Stimulated activated CD4-positive, alpha-beta T cell treated with anti-CD3 and anti-CD28 coated beads, Interleukin-2, amount 100 ng/mL, for 24 hours (primary cell): ENCODE results near the gene TNRC6C.

ENCODE experiments used
- DNase-seq, 2 donors: peaks; one replicate each; pipeline ENCODE4 v3.0.0-alpha.2; 2020

The TNRC6C gene

DNA sequence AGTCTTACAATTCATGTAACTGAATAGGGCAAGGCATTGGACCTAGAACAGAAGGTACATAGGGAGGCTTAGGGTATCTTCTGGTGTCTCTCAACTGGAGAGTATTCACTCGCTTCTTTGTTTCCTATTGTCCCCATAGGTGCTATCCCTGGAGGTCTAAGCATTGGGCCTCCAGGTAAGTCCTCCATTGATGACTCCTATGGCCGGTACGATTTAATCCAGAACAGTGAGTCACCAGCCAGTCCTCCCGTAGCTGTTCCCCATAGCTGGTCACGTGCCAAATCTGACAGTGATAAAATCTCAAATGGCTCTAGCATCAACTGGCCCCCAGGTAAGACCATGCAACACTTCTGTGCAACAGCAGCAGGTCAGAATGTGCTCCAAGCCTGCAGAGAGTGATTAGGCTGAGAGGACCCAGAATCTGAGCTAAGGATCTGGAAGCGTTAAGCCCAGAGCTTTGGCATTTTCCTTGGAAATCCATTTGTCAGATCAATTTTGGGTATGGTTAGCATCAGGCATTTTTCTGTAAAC lies 134.4 kb downstream of the TNRC6C start:
- DNase-seq: no peak

DNA sequence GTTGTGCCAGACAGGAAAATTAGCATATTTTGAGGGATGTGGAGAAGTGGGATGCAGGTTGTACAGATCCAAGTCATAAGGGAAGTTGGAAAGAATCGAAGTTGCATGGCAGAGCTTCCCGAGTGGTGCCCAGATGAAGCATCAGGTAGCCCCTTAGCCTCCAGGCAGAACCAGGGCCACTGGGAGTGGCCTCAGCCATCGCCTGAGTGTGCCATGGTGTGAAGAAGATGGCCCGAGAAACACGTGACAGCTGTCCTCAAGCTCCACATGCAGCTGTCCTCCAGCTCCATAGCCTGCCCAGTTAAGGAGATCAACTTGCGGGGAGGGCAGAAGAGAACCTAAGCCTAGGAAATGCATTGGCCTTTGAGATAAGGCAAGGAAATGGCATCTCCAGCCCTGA lies 136.5 kb downstream of the TNRC6C start:
- no peak for DNase-seq

DNA sequence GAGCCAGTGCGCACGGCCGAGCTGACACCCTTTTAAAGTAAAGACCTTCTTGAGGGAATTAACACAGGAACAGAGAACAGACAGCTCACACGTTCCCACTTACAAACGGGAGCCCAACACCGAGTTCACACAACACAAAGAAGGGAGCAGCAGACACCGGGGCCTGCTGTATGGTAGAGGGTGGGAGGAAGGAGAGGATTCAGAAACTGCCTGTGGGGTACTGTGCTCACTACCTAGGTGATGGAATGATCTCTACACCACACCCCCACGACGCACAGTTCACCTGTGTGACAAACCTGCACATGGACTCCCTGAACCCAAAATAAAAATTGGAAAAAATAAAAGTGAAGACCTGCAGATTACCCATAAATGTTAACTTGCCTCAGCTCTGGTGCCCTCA lies 137.6 kb downstream of the TNRC6C start:
- no peak for DNase-seq

DNA sequence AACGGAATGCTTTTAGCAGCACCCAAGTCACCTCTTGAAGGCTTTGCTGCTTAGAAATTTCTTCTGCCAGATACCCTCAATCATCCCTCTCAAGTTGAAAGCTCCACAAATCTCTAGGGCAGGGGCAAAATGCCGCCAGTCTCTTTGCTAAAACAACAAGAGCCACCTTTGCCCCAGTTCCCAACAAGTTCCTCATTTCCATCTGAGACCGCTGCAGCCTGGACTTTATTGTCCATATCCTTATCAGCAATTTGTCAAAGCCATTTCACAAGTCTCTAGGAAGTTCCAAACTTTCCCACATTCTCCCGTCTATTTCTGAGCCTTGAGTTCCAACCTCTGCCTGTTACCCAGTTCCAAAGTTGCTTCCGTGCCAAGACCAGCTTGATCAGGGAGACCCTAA lies 142.6 kb downstream of the TNRC6C start:
- DNase-seq: no peak

DNA sequence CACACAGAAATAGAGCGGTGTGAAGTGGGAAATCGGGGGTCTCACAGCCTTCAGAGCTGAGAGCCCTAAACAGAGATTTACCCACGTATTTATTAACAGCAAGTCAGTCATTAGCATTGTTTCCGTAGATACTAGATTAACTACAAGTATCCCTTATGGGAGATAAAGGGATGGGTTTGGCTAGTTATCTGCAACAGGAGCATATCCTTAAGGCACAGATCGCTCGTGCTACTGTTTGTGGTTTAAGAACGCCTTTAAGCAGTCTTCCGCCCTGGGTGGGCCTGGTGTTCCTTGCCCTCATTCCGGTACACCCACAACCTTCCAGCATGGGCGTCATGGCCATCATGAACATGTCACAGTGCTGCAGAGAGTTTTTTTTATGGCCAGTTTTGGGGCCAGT lies 143.0 kb downstream of the TNRC6C start:
- no peak for DNase-seq

DNA sequence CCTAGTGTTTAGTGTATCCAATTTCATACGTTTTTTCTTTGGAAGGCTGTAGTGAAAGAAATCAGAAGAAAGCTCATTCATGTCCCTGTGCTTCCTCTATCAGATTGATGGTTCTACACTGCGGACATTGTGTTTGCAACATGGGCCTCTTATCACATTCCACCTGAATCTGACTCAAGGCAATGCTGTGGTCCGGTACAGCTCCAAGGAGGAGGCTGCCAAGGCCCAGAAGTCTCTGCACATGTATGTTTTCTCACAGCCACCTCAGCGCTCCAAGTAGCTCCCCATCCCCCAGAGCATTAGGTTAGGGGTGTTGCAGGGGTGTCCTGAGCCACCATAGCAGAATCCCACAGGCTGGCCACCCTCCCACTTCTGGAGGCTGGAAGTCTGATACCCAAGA lies 144.8 kb downstream of the TNRC6C start:
- no peak for DNase-seq

DNA sequence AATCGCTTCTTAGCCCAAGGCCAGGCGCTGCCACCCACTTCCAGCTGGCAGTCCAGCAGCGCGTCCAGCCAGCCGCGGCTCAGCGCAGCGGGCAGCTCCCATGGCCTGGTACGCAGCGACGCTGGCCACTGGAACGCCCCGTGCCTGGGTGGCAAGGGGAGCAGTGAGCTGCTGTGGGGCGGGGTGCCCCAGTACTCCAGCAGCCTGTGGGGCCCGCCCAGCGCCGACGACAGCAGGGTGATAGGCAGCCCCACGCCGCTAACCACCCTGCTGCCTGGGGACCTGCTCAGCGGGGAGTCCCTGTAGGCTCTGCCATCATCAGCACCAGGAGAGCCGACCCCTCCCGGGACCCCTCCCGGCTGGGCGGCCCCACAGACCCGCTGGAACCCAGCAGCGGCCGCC lies 146.0 kb downstream of the TNRC6C start:
- no peak for DNase-seq

DNA sequence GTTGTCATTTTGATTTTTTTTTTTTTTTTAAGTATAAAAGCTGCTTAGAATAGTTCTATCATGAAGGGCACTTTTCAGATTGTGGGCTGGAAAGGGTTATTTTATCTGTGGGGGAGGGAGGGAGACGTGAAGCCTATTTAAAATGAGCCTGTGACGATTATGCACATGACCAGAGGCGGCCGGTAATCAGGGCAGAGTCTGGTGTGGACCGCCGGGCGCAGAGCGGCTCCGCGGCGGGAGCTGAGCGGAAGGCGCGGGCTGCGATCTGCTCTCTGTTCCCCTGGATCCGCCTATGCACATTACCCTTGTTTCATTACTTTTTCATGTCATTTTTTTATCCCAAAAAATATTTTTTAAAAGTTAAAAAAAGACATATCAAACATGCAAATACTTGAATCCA lies 146.6 kb downstream of the TNRC6C start:
- DNase-seq: no peak

DNA sequence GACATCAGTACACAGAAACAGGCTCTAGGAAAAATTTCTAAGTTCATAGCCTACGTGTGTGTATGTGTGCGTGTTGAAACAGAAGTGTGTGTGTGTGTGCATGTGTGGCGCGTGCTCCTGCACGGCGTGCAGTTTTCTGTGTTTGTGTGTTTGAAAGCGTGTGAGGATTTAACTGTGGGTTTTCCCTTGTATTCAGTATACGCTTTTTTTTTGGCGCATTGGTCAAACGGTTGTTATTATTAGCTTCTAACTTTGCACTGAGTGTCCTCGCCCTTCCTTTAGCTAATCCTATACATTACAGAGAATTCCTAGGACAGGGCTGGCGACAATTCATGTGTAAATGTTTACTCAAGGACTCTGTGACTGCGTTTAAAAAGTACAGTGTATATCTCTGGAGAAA lies 147.0 kb downstream of the TNRC6C start:
- no peak for DNase-seq

DNA sequence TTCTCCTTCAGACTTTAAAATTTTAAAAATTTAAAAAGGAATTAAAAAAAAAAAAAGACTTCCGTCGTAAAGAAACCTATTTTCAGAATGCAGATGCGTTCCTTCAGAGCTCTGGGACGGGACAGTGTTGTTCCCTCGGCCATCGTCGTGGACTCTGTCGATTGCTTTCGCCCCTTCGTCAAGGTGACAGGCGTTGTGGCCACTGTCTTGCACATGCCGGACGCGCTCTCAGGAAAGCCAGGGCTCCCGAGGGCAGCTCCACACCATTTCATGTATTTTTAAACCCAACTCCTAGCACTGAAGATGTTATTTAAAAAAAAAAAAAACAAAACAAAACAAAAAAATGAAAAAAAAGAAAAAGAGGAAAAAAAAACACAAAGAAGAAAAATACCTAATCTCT lies 147.7 kb downstream of the TNRC6C start:
- DNase-seq: no peak

DNA sequence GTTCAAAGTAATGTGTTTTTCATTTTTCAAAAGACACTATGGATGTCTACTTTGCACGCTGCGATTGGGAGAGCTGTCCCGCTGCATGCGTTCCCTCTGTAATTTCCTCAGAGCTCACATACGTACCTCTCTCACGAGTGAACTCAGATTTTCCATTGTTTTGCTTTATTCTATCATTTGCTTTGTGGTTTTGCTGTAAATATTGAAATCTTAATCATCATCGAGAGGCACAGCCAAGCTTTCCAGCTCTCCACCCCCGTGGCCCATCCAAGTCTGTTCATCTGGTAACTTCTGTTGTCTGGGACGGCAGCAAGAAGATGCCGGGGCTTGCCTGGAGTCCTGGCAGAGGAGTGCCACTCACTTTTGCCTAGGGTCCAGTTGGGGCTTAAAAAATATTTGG lies 149.0 kb downstream of the TNRC6C start:
- DNase-seq: peak in 1 of 2 donors; percentile 37

DNA sequence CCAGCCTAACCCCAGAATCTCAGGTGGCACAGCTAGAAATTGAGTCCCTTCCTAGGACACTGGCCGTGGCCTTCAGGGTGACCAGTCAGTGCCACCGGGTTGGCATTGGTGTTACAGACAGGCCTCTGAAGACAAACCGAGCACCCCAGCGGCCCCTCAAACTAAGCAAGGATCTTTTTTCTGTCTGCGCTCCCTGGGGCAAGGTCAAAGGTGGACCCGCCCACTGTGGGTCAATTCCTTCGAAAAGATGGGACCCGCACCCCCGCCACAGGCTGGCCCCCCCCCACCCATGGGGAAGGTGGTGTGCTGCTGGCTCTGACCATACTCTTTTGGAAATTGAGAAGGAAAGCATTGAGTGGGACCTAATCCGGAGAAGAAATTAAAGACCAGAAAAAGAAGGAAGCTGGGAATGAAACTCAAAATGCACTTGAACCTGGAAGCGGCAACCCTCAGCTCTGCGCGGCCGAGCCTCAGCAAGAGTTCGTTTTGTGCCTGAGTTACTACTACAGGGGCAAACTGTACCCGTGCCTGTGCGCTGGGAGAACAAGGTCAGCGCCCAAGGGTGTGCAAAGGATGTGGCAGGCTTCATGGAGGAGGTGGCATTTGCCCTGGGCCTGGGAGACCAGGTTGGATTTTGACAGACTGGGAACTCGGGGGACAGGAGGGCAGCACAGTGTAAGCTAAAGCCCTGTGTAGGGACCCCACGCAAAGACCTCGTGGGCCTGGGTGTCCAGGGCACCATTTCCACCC lies 149.6 kb downstream of the TNRC6C start:
- no peak for DNase-seq

DNA sequence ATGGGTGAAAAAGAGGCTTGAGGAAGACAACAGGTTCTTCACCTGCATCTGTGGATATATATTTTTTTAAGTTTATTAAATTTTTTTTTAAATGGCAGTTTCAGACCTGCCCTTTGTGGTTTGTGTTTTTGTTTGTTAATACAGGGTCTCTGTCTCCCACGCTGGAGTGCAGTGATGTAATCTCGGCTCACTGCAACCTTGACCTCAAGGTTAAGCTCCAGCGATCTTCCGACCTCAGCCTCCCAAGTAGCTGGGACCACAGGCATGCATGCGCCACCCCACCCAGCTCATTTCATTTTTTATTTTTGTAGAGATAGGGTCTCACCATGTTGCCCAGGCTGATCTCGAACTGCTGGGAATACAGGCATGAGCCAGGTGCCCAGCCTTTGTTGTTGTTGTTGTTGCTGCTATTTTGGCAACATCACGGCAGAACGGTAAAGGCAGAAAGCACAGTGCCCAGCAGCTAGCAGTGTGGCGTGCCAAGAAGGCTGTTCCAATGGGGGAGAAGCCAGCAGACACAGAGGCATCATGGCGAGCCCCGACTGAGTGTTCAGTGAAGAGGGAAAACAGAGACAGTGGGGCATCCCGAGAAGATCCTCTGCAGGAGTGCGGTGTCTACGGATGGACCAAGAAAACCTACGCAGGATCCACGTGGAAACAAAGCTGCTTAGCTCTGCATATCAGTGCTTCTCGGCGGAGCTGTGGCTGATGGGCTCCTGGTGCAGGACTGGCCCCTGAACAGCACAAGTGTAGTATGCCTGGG lies 150.4 kb downstream of the TNRC6C start:
- DNase-seq: no peak

DNA sequence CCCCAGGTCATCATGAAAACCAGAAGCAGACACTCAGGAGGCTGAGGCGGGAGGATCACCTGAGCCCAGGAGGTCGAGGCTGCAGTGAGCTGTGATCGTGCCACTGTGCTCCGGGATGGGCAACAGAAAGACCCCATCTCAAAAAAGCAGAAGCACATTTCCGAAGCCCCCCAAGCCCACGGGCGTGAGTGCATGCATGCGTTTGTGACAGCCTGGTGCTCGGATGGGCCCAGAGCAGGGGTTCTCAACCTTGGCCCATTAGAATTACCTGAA lies 150.9 kb downstream of the TNRC6C start:
- DNase-seq: no peak

DNA sequence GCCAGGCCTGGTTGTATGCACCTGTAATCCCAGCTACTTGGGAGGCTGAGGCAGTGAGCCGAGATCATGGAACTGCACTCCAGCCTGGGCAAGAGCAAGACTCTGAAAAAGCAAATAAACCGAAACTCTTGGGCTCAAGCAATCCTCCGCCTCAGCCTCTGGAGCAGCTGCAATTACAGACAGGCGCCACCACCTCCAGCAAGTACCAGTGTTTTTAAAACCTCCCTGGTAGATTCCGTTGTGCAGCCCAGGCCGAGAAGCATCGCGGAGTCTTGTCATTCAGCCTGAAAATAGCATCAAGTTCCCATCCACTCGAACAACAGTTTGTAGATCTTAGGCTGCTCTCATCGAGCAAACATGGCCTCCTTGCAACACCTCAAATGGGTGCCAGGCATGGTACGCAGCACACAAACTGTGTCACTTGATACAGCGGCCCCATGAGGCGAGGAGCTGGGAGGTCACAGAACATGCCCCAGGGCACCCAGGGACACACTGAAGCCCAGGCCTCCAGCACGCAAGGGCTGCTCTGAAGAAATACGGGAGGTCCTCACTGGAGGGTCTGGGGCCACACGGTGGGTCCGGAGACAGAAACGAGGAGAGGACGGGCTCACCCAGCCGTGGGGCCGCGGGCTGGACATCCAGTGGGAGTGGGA lies 152.0 kb downstream of the TNRC6C start:
- DNase-seq: no peak

DNA sequence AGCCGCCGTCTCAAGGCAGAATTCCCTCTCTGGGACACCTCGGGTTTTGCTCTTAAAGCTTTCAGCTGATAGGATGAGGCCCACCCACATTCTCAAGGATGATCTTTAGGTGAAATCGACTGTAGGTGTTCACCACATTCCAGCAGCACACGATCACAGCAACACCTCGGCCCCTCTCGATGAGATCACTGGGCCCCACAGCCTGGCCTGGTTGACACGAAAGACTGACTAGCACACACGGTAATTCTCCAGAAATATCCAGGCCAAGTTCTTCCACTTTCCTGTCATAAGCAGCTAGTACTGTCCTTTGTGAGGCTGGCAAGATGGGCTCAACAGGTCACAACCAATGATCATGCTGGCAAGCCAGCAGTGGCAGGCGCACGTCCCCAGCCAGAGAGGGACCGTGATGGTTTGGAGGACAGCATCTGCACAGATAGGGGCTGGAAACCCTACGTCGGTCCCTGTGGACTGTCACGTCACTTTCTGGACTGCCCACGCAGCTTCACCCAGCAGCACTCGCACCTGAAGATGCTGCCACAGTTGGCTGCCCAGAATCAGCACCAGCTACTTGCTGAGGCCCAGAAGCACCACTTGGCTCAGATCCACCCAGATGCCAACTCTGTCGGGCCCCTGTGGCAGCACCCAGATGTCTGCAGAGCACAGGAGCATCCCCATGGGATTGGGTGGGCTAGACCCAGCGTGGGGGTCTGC lies 152.7 kb downstream of the TNRC6C start:
- no peak for DNase-seq

DNA sequence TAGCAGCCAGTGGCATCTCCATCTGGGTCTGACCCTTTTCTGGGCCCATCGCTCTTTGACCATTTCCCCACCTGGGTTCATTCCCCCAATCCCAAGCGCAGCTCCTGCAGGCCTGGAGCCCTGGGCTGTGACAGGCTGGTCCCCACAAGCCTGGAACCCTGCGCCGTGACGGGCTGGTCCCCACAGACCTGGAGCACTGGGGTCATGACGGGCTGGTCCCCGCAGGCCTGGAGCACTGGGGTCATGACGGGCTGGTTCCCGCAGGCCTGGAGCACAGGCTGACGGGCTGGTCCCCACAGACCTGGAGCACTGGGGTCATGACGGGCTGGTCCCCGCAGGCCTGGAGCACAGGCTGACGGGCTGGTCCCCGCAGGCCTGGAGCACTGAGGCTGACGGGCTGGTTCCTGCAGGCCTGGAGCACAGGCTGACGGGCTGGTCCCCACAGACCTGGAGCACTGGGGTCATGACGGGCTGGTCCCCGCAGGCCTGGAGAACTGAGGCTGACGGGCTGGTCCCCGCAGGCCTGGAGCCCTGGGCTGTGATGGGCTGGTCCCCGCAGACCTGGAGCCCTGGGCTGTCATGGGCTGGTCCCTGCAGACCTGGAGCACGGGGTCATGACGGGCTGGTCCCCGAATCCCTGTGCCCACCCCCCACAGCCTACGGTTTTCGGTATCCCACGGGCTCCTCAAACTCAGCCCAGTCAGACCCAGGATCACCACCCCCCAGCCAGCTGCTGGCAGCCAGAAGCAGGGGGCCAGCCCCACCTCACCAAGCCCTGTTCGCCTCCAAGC lies 153.4 kb downstream of the TNRC6C start:
- DNase-seq: no peak

DNA sequence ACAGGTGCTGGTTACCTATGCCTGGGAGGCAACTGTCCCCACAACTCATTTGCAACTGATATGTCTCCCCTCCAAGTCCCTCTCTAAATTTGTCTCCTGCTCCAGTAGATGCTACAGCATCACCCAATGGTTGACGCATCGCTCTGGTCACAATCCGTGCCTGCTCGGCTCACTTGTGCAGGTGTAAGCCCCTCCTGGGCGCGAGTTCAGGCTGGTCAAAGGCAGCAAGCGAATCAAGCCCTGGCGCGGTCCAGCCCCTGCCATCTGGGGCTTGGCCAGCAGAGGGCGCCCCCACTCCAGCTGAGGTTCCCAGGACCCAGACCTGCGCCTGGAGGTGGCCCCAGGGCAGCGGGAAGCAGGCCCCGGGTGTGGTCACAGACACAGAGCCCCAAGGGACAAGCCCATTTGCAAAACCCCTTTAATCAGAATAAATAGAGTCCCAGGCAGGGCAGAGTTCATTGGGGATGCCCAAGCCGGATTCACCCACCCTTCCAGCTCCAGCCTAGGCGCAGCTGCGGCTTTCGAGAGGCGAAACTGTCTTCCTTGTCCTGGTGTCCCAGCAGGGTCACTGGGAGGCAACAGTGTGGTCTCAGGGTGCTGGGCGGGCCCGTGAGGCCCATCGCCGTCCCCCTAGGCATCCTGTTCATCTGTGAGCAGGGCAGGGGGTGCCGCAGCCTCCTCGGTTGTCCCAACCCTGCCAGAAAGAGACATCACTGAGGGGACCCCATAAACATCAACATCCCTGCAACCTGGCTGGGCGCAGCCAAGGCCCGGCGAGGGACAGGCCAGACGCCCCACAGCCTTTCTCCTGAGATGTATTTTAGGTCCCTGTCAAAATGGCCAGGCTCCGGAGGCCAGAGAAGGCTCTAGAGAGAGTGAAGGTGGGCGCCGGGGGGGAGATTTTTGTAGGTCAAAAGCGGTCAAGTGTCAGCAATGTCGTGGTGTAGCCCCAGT lies 154.3 kb downstream of the TNRC6C start:
- DNase-seq: peak; percentile 87 to 88

DNA sequence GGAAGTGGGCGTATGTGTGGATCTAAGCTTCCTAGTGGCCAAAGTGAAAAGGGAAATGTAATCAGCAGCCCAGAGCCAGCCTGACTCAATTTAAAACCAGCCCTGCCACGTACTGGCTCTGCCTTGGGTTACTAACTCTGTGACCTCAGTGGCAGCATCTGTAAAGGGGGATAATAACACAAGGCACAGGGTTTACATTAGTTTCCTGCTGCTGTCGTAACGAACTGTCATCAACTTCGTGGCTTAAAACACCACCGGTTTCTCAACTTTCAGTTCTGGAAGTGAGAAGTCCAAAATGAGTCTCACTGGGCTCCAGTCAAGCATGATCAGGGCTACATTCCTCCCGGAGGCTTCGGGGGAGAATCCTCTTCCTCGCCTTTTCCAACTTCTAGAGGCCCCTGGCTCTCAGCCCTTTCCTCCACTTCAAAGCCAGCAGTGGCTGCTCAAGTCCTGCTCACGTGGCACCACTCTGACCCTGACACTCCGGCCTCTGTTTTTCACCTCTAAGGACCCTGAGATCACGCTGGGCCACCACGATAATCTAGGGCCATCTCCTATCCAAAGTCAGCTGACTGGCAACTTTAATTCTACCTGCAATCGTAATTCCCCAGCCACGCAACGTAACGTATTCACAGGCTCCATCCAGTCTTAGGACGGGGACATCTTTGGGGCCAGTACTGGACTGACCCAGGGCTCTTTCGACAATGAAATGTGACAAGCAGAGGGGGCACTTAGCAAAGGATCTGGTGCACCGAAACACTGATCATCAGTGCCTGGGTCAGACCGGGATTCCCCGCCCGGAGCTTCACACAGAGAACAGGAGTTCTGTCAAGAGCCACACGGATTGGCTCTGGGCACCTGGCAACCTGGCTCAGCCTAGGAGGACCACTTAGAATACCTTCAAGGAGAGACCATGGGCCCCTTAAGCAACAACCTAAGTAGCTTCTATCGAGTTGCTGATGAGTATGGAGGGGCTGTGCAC lies 155.6 kb downstream of the TNRC6C start:
- peak in 1 of 2 donors; percentile 32 for DNase-seq
